GM21526 (cell line): ENCODE measurements around the gene LYST.
"Not testable (repeated sequence)": the region's sequence is repeated elsewhere in the genome, so short reads cannot be mapped to it uniquely, and the experiment has no call there.

Source experiments
- ATAC-seq: cut with Tn5 transposase; IDR thresholded peaks from one replicate; pipeline ENCODE4 v1.9.1; 2021; ENCODE audit warnings: moderate library complexity; ENCODE audit not compliant: unreplicated experiment, low FRiP score

LYST gene, protein sequence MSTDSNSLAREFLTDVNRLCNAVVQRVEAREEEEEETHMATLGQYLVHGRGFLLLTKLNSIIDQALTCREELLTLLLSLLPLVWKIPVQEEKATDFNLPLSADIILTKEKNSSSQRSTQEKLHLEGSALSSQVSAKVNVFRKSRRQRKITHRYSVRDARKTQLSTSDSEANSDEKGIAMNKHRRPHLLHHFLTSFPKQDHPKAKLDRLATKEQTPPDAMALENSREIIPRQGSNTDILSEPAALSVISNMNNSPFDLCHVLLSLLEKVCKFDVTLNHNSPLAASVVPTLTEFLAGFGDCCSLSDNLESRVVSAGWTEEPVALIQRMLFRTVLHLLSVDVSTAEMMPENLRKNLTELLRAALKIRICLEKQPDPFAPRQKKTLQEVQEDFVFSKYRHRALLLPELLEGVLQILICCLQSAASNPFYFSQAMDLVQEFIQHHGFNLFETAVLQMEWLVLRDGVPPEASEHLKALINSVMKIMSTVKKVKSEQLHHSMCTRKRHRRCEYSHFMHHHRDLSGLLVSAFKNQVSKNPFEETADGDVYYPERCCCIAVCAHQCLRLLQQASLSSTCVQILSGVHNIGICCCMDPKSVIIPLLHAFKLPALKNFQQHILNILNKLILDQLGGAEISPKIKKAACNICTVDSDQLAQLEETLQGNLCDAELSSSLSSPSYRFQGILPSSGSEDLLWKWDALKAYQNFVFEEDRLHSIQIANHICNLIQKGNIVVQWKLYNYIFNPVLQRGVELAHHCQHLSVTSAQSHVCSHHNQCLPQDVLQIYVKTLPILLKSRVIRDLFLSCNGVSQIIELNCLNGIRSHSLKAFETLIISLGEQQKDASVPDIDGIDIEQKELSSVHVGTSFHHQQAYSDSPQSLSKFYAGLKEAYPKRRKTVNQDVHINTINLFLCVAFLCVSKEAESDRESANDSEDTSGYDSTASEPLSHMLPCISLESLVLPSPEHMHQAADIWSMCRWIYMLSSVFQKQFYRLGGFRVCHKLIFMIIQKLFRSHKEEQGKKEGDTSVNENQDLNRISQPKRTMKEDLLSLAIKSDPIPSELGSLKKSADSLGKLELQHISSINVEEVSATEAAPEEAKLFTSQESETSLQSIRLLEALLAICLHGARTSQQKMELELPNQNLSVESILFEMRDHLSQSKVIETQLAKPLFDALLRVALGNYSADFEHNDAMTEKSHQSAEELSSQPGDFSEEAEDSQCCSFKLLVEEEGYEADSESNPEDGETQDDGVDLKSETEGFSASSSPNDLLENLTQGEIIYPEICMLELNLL (N-terminal part only)

DNA sequence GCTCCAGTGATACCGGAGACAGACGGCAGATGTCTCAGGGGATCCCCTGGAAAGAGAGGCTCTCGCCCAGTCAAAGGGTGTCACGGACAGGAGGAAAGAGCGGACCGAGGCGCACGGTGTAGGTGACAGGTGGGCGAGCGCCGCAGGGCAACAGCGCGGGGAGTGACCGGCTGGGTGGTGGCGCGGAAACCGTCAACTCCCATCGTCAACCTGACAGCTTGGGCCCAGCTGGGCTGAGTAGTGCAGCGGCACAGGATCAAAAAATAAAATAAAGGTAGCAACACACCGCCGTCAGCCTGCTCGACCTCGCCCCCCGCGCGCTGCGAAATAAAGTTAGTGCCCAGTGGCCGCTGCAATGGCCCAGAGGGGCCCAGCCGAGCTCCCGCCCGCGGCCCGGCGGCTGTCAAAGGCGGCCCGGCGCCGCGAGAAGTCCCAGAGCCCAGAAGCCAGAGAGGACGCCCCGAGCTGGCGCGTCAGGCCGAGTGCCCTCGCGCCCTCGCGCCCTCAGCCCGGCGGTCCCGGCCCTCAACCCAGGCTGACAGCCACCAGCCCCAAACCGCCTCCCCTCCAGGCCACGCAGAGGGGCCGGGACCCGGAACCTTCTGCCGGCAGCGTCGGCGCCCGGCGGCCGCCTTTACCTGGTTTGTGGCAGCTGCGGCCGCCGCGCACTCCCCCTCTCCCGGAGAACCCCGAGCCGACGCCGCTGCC, at the start of gene LYST:
Gene LYST (minus strand): TSS at position 702 of the 708 bp plus-strand sequence. CDS start 36,489 bp downstream, outside the sequence.
- peak; percentile 45 for ATAC-seq

DNA sequence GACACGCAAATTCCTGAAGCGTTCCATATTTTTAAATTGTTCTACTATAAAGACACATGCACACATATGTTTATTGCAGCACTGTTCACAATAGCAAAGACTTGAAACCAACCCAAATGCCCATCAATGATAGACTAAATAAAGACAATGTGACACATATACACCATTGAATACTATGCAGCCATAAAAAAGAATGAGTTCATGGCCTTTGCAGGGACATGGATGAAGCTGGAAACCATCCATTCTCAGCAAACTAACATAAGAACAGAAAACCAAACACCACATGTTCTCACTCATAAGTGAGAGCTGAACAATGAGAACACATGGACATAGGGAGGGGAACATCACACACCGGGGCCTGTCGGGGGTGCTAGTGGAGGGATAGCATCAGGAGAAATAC, 48.8 kb upstream of the LYST start:
- ATAC-seq, result not testable (repeated sequence)

DNA sequence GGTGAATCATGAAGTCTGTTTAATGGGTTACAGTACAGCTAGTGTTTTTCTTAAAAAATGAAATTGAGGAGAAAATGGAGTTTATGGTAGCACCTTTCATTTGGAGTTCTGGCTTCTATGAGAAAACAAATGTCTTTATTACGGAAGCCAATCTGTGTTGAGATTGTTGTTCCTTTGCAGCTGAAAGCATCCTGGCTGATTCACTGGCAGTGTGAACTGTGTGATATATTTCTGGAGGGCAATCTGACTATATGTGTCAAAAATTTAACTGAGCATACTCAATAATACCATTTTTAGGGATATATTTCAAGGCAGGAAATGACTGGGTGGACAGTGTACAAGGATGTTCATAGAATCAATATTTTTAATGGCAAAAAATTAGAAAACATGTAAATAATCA, 46.6 kb upstream of the LYST start:
- no peak for ATAC-seq

DNA sequence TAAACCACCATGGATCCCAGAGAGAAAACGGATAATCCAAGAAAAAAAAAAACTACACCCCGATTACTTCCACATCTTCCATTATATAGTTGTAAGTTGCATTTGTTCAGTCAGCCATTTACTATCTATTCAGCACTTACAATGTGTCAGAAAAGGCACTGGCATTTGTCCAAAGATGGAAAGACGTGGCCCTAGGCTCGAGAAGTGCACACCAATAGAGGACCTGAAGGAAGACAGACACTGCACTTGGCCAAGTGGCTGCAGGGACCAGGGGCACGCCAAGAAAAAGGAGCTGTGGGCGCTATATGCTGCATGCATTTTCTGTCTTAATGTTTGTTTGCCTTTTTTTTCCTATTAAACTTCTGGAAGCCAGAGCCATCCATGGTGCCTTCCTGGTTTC, 45.2 kb upstream of the LYST start:
- ATAC-seq, result no peak

DNA sequence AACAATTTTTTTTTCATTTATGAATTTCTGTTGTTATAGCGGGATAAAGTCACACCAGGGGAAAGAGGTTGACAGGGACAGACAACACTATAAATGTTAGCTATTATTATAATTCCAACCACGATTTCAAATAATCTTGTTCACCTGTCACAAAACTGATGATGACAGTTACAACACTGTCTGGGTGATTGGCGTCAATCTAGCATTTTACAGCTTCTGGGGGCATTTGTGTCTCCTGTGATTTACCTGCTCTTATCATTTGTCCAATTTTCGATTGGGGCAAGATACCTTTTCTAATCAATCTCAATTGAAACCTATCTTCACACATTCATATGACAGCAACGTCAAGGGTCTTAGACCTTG, 44.6 kb upstream of the LYST start:
- no peak for ATAC-seq

DNA sequence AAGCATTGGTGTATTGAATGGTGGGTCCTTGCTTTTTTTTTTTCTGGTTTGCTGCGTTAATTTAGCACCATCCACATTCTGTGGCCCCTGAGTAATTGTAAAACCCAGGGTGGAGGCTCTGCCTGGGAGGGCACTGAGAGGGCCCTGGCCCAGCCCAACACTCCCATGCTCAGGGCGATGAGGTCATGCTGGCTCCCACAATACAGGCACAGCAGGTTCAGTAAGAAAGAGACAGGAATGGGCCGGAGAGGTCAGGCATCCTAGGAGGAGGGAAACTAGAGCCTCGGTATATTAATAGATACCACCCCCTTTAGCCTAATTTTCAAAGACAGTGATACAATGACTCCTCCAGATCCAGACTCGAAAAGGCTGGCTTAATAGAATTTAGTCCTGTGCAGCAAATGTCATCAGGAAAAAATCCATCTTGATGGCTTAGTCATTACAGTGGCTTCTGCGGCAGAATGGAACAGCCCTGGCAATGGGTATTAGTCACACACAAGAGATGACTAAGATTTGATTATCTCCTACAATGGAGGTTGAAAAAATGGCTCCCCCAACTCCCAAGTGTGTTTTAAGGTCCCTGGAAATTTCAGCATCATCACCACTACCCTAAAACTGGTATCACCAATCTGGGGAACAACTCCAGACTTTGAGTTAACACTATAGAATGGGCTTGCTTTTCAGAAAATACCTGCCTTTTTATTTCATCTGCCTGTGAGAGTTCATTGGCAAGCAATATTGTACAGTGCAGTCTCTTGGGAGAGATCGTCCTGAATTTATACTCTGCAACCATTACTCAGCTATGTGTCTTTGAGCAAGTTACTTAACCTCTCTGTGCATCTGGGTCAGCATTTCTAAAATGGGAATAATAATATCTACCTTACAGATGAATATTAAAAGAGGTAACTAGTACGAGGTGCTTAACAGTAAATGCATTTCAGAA, 43.9 kb upstream of the LYST start:
- no peak for ATAC-seq

DNA sequence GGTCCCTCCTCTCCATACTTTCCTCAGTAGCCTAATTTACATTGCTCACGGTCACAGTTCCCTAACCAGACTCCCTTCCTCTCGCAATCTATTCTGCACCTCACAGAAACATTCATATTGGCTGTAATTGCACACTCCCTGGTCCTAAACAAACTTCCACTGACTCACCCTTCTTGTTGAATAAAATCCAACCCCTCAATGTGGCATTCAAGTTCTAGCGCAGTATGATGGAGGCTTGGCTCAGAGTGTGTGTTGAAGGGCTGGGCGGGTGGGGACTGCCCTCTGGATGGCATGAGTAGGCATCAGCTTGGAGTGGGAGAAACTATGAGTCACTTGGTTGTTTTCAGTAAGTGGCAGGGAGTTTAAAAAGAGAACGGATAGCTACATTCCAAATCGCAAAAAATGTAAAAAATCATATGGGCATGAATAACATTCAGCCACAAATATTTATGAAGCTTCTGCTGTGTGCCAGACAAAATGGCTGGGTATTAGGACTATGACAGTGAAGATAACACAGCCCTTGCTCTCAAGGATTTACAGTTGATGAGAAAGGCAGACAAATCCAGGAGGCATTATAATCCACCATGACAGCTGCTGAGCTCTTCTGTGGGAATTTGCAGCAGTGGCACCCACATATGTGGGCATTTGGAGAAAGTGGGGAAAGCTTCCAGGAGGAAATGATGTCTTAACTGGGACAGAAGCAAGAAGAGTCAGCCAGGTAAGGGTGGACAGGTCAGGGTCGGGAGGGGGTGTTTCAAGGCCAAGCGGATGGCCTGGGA, 42.2 kb upstream of the LYST start:
- no peak for ATAC-seq

DNA sequence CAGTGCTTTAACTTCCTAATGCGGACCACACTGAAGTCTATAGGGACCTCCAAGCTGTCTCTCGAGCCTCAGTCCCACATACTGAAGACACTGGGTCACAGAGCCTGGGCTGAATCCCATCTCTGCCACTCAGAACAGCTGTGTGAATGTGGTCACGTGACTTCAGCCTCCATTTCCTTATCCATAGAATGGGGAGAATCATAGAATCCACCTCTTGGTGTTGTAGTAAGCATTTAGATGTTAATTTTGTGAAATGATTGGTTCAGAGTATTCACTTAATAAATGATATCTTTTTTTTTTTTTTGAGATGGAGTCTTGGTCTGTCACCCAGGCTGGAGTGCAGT, 41.2 kb upstream of the LYST start:
- no peak for ATAC-seq

DNA sequence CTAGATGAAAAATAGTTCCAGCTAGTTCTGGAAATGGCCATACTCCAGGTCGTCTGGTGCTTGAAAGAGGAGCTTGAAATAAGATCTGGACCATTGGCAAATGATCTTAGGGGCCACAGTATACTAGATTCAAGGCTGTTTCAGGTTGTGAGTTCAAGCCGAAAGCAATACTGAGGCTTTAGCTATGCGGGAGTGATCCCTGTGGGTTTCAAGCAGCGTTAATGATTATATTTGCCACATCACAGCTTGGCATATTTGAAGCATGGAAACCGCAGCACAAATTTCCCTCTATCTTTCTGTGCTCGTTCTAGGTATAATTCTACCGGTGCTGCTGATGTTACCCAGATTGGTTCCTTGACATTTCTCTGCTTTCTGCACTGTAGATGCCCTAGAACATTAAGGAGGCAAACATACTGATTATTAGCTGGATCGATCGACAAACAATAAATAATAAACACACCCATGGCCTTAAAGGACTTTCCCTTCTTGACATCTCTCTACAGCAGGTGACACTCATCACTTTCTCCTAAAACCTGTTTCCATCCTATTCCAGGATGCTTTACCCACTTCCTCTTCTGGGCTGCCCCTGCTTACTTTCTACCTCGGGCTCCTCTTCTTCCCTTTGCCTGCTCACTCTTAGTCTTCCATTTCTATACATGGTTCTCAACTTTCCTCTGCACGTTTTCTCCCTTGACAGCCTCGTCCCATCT, 40.6 kb upstream of the LYST start:
- ATAC-seq, result no peak

DNA sequence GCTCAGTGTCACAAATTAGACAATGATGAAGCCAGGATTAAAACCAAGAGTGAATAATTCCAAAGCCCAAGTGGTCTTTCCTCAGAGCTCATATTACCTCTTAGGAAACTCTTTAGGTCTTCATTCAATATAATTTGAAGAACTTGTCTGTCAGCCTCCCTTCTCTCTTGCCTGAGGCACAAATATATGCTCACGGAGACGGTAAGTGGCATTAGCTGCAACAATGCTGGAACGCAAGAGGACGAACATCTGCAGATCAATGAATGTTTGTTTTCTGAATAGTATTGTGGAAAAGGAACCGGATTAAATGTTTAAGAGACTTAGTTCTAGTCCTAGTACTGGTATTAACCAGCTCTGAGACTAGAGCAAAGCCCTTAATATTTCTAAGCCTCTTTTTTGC, 39.7 kb upstream of the LYST start:
- ATAC-seq, result no peak

DNA sequence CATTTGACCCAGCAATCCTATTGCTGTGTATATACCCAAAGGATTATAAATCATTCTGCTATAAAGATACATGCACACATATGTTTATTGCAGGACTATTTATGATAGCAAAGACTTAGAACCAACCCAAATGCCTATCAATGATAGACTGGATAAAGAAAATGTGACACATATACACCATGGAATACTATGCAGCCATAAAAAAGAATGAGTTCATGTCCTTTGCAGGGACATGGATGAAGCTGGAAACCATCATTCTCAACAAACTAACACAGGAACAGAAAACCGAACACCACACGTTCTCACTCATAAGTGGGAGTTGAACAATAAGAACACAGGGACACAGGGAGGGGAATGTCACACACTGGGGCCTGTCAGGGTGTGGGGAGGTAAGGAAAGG, 37.1 kb upstream of the LYST start:
- ATAC-seq, result not testable (repeated sequence)

DNA sequence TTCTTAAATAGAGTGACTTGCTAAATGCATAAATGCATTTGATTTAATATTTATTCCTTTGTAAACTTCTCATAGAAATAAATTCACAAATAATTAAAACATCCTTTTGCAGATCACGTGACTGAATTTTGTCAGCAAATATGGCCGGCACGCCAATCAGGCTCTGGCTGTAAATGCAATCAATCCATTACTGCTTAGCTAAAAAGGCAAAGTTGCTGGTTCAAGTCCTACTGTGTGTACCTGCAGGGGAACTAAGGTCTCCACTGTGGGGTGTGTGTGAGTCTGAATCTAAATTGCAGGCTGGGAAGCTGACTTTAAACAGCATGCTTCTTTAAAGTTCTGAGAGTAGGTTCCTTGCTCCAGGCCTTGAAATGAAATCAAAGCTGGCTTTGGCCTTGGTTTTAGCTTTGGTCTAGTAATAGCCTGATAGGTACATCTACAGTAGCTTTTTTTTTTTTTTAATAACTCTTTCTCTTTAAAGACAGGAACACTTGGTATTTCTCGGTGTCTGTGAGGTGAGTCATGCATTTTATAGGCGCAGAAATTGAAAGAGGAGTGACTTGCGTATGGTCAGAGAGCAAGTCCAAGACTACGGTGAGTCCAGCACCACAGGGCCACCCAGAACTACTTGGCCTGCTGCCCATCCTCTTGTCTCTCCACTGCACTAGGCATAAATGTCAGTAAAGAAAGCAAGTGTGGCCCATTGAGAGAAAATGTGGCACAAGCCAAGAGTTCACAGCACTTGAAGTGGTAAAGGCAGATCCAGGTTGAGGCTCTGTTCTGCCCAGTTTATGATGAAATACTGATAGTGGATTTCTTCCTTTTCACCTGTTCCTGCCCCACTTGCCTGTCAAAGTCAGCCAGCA, 36.2 kb upstream of the LYST start:
- ATAC-seq, result no peak

DNA sequence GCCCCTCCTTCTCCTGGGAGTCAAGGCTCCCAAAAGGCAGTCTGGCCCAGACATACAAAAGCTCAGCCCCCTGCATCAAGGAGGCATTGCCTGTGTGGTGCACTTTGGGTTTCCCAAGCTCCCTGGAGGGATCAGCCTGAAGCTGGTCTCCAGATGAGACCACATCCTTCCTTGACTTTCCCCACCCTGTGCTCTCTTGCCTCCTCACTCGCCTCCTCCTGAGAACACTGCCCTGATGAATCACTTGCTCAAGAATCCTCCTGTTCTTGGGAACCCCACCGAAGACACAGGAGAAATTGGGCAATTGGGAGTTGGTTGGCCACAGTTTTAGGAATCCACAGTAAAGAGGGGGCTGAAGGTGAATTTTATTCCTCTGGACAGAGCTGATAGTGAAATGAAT, 34.8 kb upstream of the LYST start:
- ATAC-seq, result no peak

DNA sequence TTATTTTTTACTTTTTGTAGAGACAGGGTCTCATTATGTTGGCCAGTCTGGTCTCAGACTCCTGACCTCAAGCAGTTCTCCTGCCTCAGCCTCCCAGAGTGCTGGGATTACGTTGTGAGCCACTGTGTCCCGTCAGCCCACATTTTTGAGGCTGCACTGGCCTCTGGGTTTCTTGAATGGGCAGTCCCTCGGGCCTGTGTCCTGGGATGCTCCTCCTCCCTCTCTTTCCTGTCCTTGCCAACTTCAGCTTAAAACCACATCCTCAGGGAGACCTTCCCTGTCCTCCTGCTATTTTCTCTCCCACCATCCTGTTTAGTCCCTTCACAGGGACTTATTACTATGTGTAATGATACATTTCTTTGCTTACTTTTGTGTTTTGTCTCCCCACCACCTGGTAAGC, 31.4 kb upstream of the LYST start:
- no peak for ATAC-seq

DNA sequence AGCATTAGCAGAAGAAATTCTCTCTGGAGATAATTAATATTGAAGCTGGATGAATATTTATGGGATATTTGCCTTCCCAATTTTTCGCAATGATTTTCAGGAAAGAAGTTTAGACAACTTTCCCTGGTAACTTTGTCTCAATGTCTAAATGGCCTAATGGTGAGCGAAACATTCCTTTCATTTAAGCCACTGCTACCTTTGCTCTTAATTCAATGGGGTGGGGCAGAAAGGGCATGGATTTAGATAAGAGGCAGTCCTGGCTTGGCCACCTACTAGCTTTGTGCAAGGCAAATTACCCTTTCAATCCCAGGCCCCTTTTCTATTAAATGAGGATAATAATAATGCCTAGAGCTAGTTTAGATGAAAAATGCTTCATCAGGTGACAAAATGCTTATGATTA, 27.1 kb upstream of the LYST start:
- ATAC-seq, result no peak

DNA sequence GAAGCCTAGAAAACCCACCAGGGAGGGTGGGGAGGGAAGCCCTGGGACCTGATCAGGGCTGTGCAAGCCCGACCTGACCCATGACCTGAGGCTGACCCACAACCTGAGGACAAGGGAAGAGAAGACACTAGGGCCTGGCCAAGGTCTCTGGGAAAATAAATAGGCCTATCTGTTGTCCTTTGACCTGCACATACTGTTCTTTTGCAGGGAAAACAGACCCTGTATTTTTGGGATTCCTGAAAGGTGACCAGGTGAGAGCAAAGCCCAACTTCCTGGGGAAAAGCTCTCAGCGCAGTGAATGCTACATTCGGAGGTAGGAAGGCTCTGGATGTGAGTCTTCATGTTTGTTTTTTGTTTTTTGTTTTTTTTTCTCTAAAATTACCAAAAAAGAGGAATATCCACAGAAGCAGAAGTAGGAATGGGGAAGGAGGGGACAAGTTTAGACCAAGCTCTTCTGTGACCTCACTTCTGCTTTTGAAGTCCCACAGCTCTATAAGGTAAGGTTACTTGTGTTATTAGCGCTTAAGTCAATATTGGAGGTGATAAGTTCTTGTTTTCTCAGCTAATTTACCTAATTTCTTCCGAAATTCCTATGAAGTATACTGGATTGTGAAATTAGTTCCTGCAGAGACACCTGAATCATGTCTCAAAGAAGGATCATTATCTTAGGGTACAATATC, 26.2 kb upstream of the LYST start:
- ATAC-seq, result no peak

DNA sequence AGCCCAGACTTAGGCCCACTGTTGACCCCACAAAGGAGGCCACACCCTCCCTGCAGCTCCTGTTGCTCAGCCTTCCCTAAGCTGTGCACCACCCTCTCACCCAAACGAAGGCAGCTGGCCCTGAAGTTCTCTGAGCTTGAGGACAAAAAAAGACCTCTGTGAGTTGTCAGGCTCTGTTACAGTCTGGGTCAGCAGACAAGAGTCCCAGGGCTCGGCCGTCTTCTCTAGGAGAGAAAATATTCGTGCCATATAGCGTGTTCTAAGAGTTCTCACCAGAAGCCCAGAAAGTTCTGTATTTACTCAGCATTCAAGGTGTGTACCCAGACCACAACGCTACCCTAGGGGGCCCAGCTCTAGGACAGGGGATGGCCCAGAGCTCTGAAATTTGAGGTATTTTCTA, 25.5 kb upstream of the LYST start:
- no peak for ATAC-seq
